Hepatocyte (in vitro differentiated cells): Measurements from ENCODE around the gene SLC39A13. TPM values are rescaled to one million over a fixed set of nuclear protein-coding genes. Genes with fewer than 3 reads are reported as not detected.
A peak's percentile ranks its signal among the peaks of the same experiment; 100 is the strongest.

Experiments used
- DNase-seq: peaks from one replicate; pipeline ENCODE4 v3.0.0-alpha.2; 2016; ENCODE audit warnings: low spot score
- H2AFZ ChIP-seq: fragments of 200-600 bp; sonication (generic); 2 replicates; pipeline ENCODE4 v1.6.0; 2016; ENCODE audit warnings: antibody characterized with exemption, mild to moderate bottlenecking
- H3K27ac ChIP-seq: fragments of 200-600 bp; sonication (generic); 2 replicates; pipeline ENCODE4 v1.5.1; 2016; ENCODE audit warnings: mild to moderate bottlenecking
- H3K27me3 ChIP-seq: fragments of 200-600 bp; sonication (generic); 2 replicates; pipeline ENCODE4 v1.6.1; 2016
- H3K36me3 ChIP-seq: fragments of 200-600 bp; sonication (generic); replicated peaks from 2 replicates; pipeline ENCODE4 v1.5.1; 2016; ENCODE audit warnings: low read depth; ENCODE audit not compliant: insufficient read depth
- H3K4me1 ChIP-seq: fragments of 200-600 bp; sonication (generic); 2 replicates; pipeline ENCODE4 v1.5.1; 2016; ENCODE audit warnings: mild to moderate bottlenecking, moderate library complexity; ENCODE audit not compliant: insufficient read depth
- H3K4me2 ChIP-seq: fragments of 200-600 bp; sonication (generic); 2 replicates; pipeline ENCODE4 v1.6.0; 2016
- H3K4me3 ChIP-seq: fragments of 200-600 bp; sonication (generic); 2 replicates; pipeline ENCODE4 v1.5.1; 2016; ENCODE audit warnings: mild to moderate bottlenecking
- H3K79me2 ChIP-seq: fragments of 200-600 bp; sonication (generic); 2 replicates; pipeline ENCODE4 v1.6.0; 2017; ENCODE audit warnings: mild to moderate bottlenecking
- H3K9me2 ChIP-seq: fragments of 200-600 bp; sonication (generic); replicated peaks from 2 replicates; pipeline ENCODE4 v1.6.0; 2017; ENCODE audit warnings: mild to moderate bottlenecking; ENCODE audit not compliant: insufficient read depth
- H3K9me3 ChIP-seq: fragments of 200-600 bp; sonication (generic); 2 replicates; pipeline ENCODE4 v1.5.1; 2016; ENCODE audit warnings: low read depth, mild to moderate bottlenecking
- H4K20me1 ChIP-seq: fragments of 200-600 bp; sonication (generic); 2 replicates; pipeline ENCODE4 v1.6.0; 2016; ENCODE audit warnings: mild to moderate bottlenecking; ENCODE audit not compliant: insufficient read depth, poor library complexity, severe bottlenecking
- EZH2 ChIP-seq: fragments of 200-600 bp; sonication (generic); IDR thresholded peaks from 2 replicates; pipeline ENCODE4 v1.6.1; 2016; ENCODE audit warnings: antibody characterized with exemption, mild to moderate bottlenecking, borderline replicate concordance
- EZH2phosphoT487 ChIP-seq: fragments of 200-600 bp; sonication (generic); IDR thresholded peaks from one replicate; pipeline ENCODE4 v1.6.1; 2018; ENCODE audit warnings: antibody characterized with exemption, mild to moderate bottlenecking, low read depth, moderate library complexity; ENCODE audit not compliant: unreplicated experiment, severe bottlenecking
- WGBS: methylation state at CpG from one replicate; pipeline ENCODE4 v1.1.6; 2016; ENCODE audit warnings: low lambda C conversion rate; ENCODE audit errors: missing lambda C conversion rate; 5-methylcytosine and 5-hydroxymethylcytosine counted together
- polyA plus RNA-seq: library from polyadenylated mRNA; unstranded; fragments of >200 nt; fragmentation: Nextera tagmentation; extraction: Ambion mirVana; gene quantifications from 2 replicates; pipeline ENCODE4 v1.2.1, GENCODE V29; 2016
- total RNA-seq: library from RNA; depleted of rRNA; stranded (reverse); fragments of >200 nt; gene quantifications from 2 replicates; pipeline ENCODE4 v1.2.3, GENCODE V29; 2014
- TF ChIP-seq, protein P1 (sequence below): fragments of 200-600 bp; sonication (generic); IDR thresholded peaks from 2 replicates; pipeline ENCODE4 v1.5.1; 2016; ENCODE audit warnings: antibody characterized with exemption, mild to moderate bottlenecking; ENCODE audit not compliant: poor library complexity

SLC39A13 gene
- total and polyA plus RNA-seq, 2 experiments from 2014 or later = 72.3 to 118 TPM

DNA sequence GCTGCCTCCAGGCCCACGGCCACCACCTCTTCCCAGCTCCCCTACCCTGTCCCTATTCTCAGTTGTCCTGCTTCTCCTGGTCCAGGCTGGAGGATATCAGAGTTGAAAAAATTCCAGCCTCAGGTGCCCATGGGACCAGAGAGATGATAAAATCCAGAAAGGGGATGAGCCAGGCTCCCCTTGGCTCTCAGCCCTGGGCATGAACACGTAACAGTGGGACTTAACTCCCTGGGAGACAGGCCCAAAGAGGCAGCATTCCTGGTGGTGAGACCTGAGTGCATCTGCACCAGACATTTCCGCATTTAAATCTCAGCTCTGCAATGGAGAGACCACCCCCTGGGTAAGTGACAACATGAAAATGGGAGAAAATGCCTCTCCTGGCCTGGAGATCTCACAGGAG is 10.4 kb upstream of the SLC39A13 start:
- Histone ChIP-seq H3K79me2 (no peaks in the 10 kb centered on the region), H3K36me3 (no peaks in the 10 kb centered on the region), H3K4me1 (peaks cover 6% of the 10 kb centered on the region), H3K9me3 (no peaks in the 10 kb centered on the region), H3K27ac (no peak overlapping the region), H3K9me2 (no peaks in the 10 kb centered on the region), H3K4me3 (no peak overlapping the region), H4K20me1 (no peaks in the 10 kb centered on the region), H3K4me2 (no peak overlapping the region), H3K27me3 (no peaks in the 10 kb centered on the region), H2AFZ (no peak overlapping the region)
- 96% methylated on average over 3 of the region's 3 CpGs for WGBS
- TF ChIP-seq, protein P1, sequence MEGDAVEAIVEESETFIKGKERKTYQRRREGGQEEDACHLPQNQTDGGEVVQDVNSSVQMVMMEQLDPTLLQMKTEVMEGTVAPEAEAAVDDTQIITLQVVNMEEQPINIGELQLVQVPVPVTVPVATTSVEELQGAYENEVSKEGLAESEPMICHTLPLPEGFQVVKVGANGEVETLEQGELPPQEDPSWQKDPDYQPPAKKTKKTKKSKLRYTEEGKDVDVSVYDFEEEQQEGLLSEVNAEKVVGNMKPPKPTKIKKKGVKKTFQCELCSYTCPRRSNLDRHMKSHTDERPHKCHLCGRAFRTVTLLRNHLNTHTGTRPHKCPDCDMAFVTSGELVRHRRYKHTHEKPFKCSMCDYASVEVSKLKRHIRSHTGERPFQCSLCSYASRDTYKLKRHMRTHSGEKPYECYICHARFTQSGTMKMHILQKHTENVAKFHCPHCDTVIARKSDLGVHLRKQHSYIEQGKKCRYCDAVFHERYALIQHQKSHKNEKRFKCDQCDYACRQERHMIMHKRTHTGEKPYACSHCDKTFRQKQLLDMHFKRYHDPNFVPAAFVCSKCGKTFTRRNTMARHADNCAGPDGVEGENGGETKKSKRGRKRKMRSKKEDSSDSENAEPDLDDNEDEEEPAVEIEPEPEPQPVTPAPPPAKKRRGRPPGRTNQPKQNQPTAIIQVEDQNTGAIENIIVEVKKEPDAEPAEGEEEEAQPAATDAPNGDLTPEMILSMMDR = no peak
- TF ChIP-seq EZH2phosphoT487 = no peak
- TF ChIP-seq EZH2 = no peak
- no peak for DNase-seq

DNA sequence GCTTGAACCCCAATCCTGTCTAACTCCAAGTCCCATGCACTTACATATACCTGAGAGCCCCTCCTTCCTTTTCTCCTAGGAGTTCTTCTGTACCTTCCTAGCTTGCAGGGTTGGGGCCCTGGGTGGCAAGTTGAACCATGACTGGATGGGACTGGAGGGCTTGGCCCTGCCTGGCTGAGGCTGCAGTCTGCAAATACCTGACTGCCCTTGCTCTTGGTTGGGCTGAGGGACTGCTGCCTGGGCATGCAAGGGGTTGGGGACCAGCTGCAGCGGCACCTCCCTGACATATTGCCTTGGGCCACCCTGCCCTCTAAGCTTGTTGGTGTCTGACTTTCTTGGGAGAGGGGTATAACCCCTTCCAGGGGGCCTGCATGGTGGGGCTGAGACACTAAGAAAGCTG is 9.8 kb upstream of the SLC39A13 start:
- Histone ChIP-seq H2AFZ (no peak overlapping the region), H4K20me1 (no peaks in the 10 kb centered on the region), H3K79me2 (no peaks in the 10 kb centered on the region), H3K36me3 (no peaks in the 10 kb centered on the region), H3K27ac (no peak overlapping the region), H3K27me3 (no peaks in the 10 kb centered on the region), H3K4me1 (peaks cover 6% of the 10 kb centered on the region), H3K9me3 (no peaks in the 10 kb centered on the region), H3K4me2 (no peak overlapping the region), H3K4me3 (no peak overlapping the region), H3K9me2 (no peaks in the 10 kb centered on the region)
- TF ChIP-seq EZH2 (no peak), EZH2phosphoT487 (no peak)
- TF ChIP-seq, protein P1 = no peak
- WGBS = 87% methylated on average over 1 of the region's 1 CpG
- DNase-seq = no peak

GRCh38 chr11:47399860-47400767 is 8.3 kb upstream of the SLC39A13 start:
- peak; percentile 47 for DNase-seq
- Histone ChIP-seq H3K4me1 (peaks cover 6% of the 10 kb centered on the region), H2AFZ (peak overlapping the region; percentile 92), H3K9me2 (no peaks in the 10 kb centered on the region), H3K9me3 (no peaks in the 10 kb centered on the region), H3K27me3 (no peaks in the 10 kb centered on the region), H3K27ac (peak overlapping the region; percentile 84), H4K20me1 (no peaks in the 10 kb centered on the region), H3K79me2 (no peaks in the 10 kb centered on the region), H3K36me3 (no peaks in the 10 kb centered on the region), H3K4me2 (peak overlapping the region; percentile 98), H3K4me3 (peak overlapping the region; percentile 40)
- 10% methylated on average over 26 of the region's 47 CpGs for WGBS
- no peak for TF ChIP-seq EZH2phosphoT487
- TF ChIP-seq, protein P1 = no peak
- TF ChIP-seq EZH2 = peak; percentile 19
